Endothelial cell of umbilical vein (primary cell): ENCODE measurements around the gene PSPC1. TPM values are rescaled to one million over a fixed set of nuclear protein-coding genes. Genes with fewer than 3 reads are reported as not detected.

Experiments
- BruUV-seq: library from RNA; stranded (reverse); fragments of 400-500 nt; replicated peaks from 2 replicates; lab custom pipeline; 2021; lab: Mats Ljungman, UMichigan
- CTCF ChIA-PET: fragments of 300-600, 350-600 bp; sonication (Branson Sonifier 250); formaldehyde crosslinking; loops from one replicate; lab custom pipeline; 2021; ENCODE audit warnings: antibody characterized with exemption, inconsistent platforms; lab: Charles Lee
- POLR2A ChIA-PET: fragments of 300-600, 350-600 bp; sonication (Branson Sonifier 250); formaldehyde crosslinking; loops from one replicate; lab custom pipeline; 2021; ENCODE audit warnings: antibody characterized with exemption, inconsistent platforms; lab: Charles Lee
- DNase-seq: peaks from one replicate; pipeline ENCODE4 v3.0.0-alpha.2; 2011; ENCODE audit warnings: low read depth, low spot score
- FAIRE-seq: peaks from 2 replicates; lab custom pipeline; 2011; peaks lifted over from hg19 to GRCh38; lab: Jason Lieb, UNC
- H2AFZ ChIP-seq: 2 replicates; pipeline ENCODE4 v1.6.0; 2012; ENCODE audit warnings: low read depth, low read length, control low read depth, inconsistent platforms
- H3K27ac ChIP-seq: 2 replicates; pipeline ENCODE4 v1.5.1; 2011; ENCODE audit warnings: low read depth, mild to moderate bottlenecking, control low read depth, low read length, moderate library complexity; ENCODE audit not compliant: insufficient read depth
- H3K27me3 ChIP-seq, 2 experiments: 2 replicates each; pipeline versions ENCODE4 v1.6.0 to v1.6.1; 2011; ENCODE audit warnings: low read length in 2 of 2, mixed read lengths in 1 of 2; ENCODE audit not compliant: control insufficient read depth in 2 of 2, insufficient read depth in 2 of 2
- H3K36me3 ChIP-seq, 2 experiments: 2 replicates in 1 of 2; 3 replicates in 1 of 2; pipeline ENCODE4 v1.5.1; 2011; ENCODE audit warnings: low read length in 2 of 2, mild to moderate bottlenecking in 1 of 2, moderate library complexity in 1 of 2; ENCODE audit not compliant: control insufficient read depth in 2 of 2, insufficient read depth in 2 of 2; ENCODE audit errors: extremely low read depth in 1 of 2
- H3K4me1 ChIP-seq: 3 replicates; pipeline ENCODE4 v1.5.1; 2011; ENCODE audit warnings: mild to moderate bottlenecking, low read length; ENCODE audit not compliant: control insufficient read depth, insufficient read depth; ENCODE audit errors: extremely low read depth
- H3K4me2 ChIP-seq: 2 replicates; pipeline ENCODE4 v1.6.1; 2011; ENCODE audit warnings: low read length, control low read depth, mixed read lengths; ENCODE audit not compliant: insufficient read depth
- H3K4me3 ChIP-seq, 3 experiments: fragments of 200-600 bp in 1 of 3; sonication (generic), shearing (Covaris generic) in 1 of 3; replicated peaks in 1 of 3; 2 replicates each; pipeline ENCODE4 v1.5.1; 2011 to 2016; ENCODE audit warnings: control low read depth in 3 of 3, low read length in 3 of 3, mild to moderate bottlenecking in 2 of 3, inconsistent platforms in 1 of 3, low read depth in 1 of 3, moderate library complexity in 1 of 3; ENCODE audit not compliant: insufficient read depth in 1 of 3
- H3K79me2 ChIP-seq: 2 replicates; pipeline ENCODE4 v1.6.0; 2012; ENCODE audit warnings: low read length, inconsistent platforms; ENCODE audit not compliant: control insufficient read depth, insufficient read depth
- H3K9ac ChIP-seq: replicated peaks from 2 replicates; pipeline ENCODE3; 2011; ENCODE audit warnings: low read length, control low read depth; ENCODE audit not compliant: insufficient read depth; ENCODE audit errors: extremely low read depth
- H3K9me1 ChIP-seq: replicated peaks from 3 replicates; pipeline ENCODE4 v1.6.0; 2011; ENCODE audit warnings: mild to moderate bottlenecking, low read length; ENCODE audit not compliant: control insufficient read depth, insufficient read depth; ENCODE audit errors: extremely low read depth
- H3K9me3 ChIP-seq: replicated peaks from 2 replicates; pipeline ENCODE4 v1.5.1; 2012; ENCODE audit warnings: low read length, inconsistent platforms; ENCODE audit not compliant: control insufficient read depth, insufficient read depth
- H4K20me1 ChIP-seq: replicated peaks from 2 replicates; pipeline ENCODE3; 2011; ENCODE audit warnings: mild to moderate bottlenecking, low read length; ENCODE audit not compliant: control insufficient read depth, insufficient read depth; ENCODE audit errors: extremely low read depth
- EZH2 ChIP-seq: IDR thresholded peaks from 2 replicates; pipeline ENCODE4 v1.6.1; 2012; ENCODE audit warnings: borderline replicate concordance, low read depth, mild to moderate bottlenecking, moderate library complexity, low read length, inconsistent platforms; ENCODE audit not compliant: severe bottlenecking
- FOS ChIP-seq: IDR thresholded peaks from 2 replicates; pipeline ENCODE4 v1.6.1; 2011; ENCODE audit warnings: mild to moderate bottlenecking, low read length, moderate library complexity, borderline replicate concordance; ENCODE audit not compliant: insufficient read depth
- GATA2 ChIP-seq: IDR thresholded peaks from 2 replicates; pipeline ENCODE4 v1.7.0; 2011; ENCODE audit warnings: low read depth, mild to moderate bottlenecking, moderate library complexity, mixed read lengths, low read length; ENCODE audit not compliant: insufficient read length, insufficient read depth
- JUN ChIP-seq: IDR thresholded peaks from 2 replicates; pipeline ENCODE4 v1.6.1; 2011; ENCODE audit warnings: borderline replicate concordance, low read depth; ENCODE audit not compliant: insufficient read length, insufficient read depth
- MAX ChIP-seq: IDR thresholded peaks from 2 replicates; pipeline ENCODE4 v1.6.1; 2011; ENCODE audit not compliant: insufficient read depth, insufficient read length
- MYC ChIP-seq: IDR thresholded peaks from one replicate; pipeline ENCODE4 v1.6.1; 2011; ENCODE audit warnings: mild to moderate bottlenecking, low read depth, low read length
- POLR2A ChIP-seq: IDR thresholded peaks from 2 replicates; pipeline ENCODE4 v1.6.1; 2012; ENCODE audit warnings: low read depth, mild to moderate bottlenecking, control low read depth, low read length
- POLR2AphosphoS5 ChIP-seq: IDR thresholded peaks from 2 replicates; pipeline ENCODE4 v1.6.1; 2012; ENCODE audit warnings: low read depth, mild to moderate bottlenecking, control low read depth, low read length, moderate library complexity; ENCODE audit not compliant: insufficient read depth
- dilution Hi-C: fragments of 300-500 bp; cut with MboI; formaldehyde crosslinking; loops from one replicate; pipeline ENCODE4 v1.15.0; 2019; ENCODE audit warnings: low sequenced_read_pairs; ENCODE audit not compliant: extremely low pct_ligation_motif_present
- intact Hi-C: fragments of 100-400 bp; cut with micrococcal nuclease; formaldehyde crosslinking; loops from one replicate; pipeline ENCODE4 v1.10.0; 2022
- polyA plus RNA-seq, 4 experiments: library from polyadenylated mRNA; depleted of rRNA in 3 of 4; stranded (reverse) in 3 of 4; unstranded in 1 of 4; fragments of >200 nt; gene quantifications; 2 replicates each; pipeline versions ENCODE4 v1.2.1 to v1.2.3, GENCODE V29; 2011 to 2012; ENCODE audit warnings: missing spikeins in 1 of 4
- small RNA-seq: library from RNA; depleted of rRNA; stranded (forward); fragments of <200 nt; gene quantifications from one replicate; pipeline ENCODE3, GENCODE V24; 2012; ENCODE audit warnings: low replicate concordance, low read depth; ENCODE audit not compliant: insufficient read depth, insufficient read length
- total RNA-seq: library from RNA; stranded (reverse); gene quantifications from 2 replicates; pipeline ENCODE4 v1.2.3, GENCODE V29; 2021
- TF ChIP-seq, protein P1 (sequence below), 2 donors: IDR thresholded peaks; 1 replicate in 1 of 2; 2 replicates in 1 of 2; pipeline ENCODE4 v1.5.1; 2011; ENCODE audit warnings: low read length in 2 of 2, mild to moderate bottlenecking in 2 of 2, moderate library complexity in 2 of 2, control low read depth in 1 of 2, inconsistent platforms in 1 of 2, low read depth in 1 of 2; ENCODE audit not compliant: insufficient read depth in 1 of 2; ENCODE audit errors: extremely low read depth in 1 of 2

The PSPC1 gene
- total and polyA plus RNA-seq, 2 donors (not counting 3 experiments of a cell fraction or from before 2014, with no cell fraction given) = 22.8 to 55.7 TPM

DNA sequence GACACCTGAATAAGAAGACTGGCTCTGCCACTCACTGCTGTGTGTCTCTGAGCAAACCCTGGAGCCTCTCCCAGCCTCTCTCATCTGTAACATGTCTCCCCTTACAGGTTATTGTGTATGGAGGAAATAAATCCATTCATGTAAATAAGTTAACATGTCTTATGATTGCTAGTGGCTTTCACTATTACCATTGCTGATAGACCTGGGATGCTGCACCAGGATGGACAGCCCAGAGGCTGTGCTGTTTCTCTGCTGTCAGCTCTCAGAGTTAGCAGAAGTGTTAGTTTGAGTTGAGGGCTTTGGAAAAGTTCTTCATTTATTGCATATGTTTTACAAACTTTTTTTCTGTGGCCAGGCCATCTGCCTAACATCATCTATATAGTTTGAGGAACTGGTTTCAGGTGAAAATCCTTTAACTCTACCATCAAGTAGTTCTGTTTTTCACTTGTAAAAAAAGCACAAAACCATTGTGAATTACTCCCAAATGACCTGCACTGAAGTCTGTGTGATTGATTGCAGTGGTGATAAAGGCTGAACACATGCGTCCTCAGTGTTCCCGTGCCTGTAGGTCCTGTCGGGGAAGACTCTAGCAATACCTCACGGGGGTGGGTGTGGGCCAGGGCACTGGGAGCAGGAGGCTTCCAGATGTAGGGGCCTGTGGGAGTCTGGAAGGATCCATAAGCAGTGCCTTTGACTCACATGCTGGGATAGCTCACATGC, 124.7 kb downstream of the PSPC1 start:
- H3K79me2 ChIP-seq = no peaks in the 10 kb centered on the region
- H4K20me1 ChIP-seq = no peaks in the 10 kb centered on the region
- H3K27ac ChIP-seq = no peak overlapping the region
- FAIRE-seq (no peak), DNase-seq (no peak)
- H3K9me3 ChIP-seq = no peaks in the 10 kb centered on the region
- ChIA-PET POLR2A (no interaction called here), CTCF (interaction anchor here (0.8 kb wide), 2 partner anchors 11 to 64 kb away, joined by 3 read pairs; no protein-coding TSS in a partner anchor)
- H3K36me3 ChIP-seq = peaks cover 2 to 6% of the 10 kb centered on the region in 2 experiments
- H3K27me3 ChIP-seq = no peaks in the 10 kb centered on the region
- no peak overlapping the region for H3K4me3 ChIP-seq
- dilution Hi-C loops (no loop called here), intact Hi-C loops (no loop called here)
- no peaks in the 10 kb centered on the region for H3K4me1 ChIP-seq
- H3K9me1 ChIP-seq = no peaks in the 10 kb centered on the region
- no TSS peak for BruUV-seq
- no peak overlapping the region for H3K4me2 ChIP-seq
- no peak overlapping the region for H2AFZ ChIP-seq
- H3K9ac ChIP-seq = no peak overlapping the region
- TF ChIP-seq GATA2 (no peak), POLR2AphosphoS5 (no peak), MAX (no peak), MYC (no peak), EZH2 (no peak), POLR2A (no peak), JUN (no peak), FOS (no peak)
- TF ChIP-seq, protein P1, sequence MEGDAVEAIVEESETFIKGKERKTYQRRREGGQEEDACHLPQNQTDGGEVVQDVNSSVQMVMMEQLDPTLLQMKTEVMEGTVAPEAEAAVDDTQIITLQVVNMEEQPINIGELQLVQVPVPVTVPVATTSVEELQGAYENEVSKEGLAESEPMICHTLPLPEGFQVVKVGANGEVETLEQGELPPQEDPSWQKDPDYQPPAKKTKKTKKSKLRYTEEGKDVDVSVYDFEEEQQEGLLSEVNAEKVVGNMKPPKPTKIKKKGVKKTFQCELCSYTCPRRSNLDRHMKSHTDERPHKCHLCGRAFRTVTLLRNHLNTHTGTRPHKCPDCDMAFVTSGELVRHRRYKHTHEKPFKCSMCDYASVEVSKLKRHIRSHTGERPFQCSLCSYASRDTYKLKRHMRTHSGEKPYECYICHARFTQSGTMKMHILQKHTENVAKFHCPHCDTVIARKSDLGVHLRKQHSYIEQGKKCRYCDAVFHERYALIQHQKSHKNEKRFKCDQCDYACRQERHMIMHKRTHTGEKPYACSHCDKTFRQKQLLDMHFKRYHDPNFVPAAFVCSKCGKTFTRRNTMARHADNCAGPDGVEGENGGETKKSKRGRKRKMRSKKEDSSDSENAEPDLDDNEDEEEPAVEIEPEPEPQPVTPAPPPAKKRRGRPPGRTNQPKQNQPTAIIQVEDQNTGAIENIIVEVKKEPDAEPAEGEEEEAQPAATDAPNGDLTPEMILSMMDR (IDR thresholded peaks at IDR 0.05; ENCODE audit: extremely low read depth in 1 of 2, insufficient read depth in 1 of 2, low read depth in 1 of 2, low read length in 2 of 2) = no peak

Small RNA genes within 50 kb of the gene (small RNA-seq; reads per million reads assigned to genes)
- gene RN7SL166P = not detected

Other genes with a start within 250 kb of the PSPC1 start
- gene TPTE2, start 221.4 kb downstream of the PSPC1 start, total RNA-seq = not detected in 2 replicates
- gene TPTE2, start 221.4 kb downstream of the PSPC1 start, polyA plus RNA-seq = not detected in 2 replicates
- 27.5 and 31.5 TPM in 2 replicates for gene MPHOSPH8, start 149.3 kb downstream of the PSPC1 start, total RNA-seq
- 15.7 and 16.2 TPM in 2 replicates for gene MPHOSPH8, start 149.3 kb downstream of the PSPC1 start, polyA plus RNA-seq
- gene ZMYM5, start 80.7 kb upstream of the PSPC1 start, total RNA-seq = 10.1 and 13.1 TPM in 2 replicates
- 4.0 and 4.9 TPM in 2 replicates for gene ZMYM5, start 80.7 kb upstream of the PSPC1 start, polyA plus RNA-seq
- 75.3 and 77.7 TPM in 2 replicates for gene ZMYM2, start 175.8 kb upstream of the PSPC1 start, total RNA-seq
- 10.9 and 14.7 TPM in 2 replicates for gene ZMYM2, start 175.8 kb upstream of the PSPC1 start, polyA plus RNA-seq